ENCODE data around the gene EBF3.

GRCh38 chr10:129864082-129864481 is 100.0 kb downstream of the EBF3 start:
- no peak for TF ChIP-seq CTCF (conservative IDR thresholded peaks at IDR 0.05)
- TF ChIP-seq EZH2 (IDR thresholded peaks at IDR 0.05; ENCODE audit: low read depth) = no peak

All from PC-9 (cell line).